SK-N-MC (cell line): Measurements from ENCODE around the gene POLD4.

Source experiments
- EZH2 ChIP-seq: fragments of 200-600 bp; sonication (generic); IDR thresholded peaks from one replicate; pipeline ENCODE4 v1.6.1; 2017; ENCODE audit warnings: antibody characterized with exemption
- FOXP2 ChIP-seq: optimal IDR thresholded peaks from 2 replicates; pipeline ENCODE3; 2011; ENCODE audit warnings: mild to moderate bottlenecking, moderate library complexity; ENCODE audit not compliant: insufficient read depth; ENCODE audit errors: extremely low read length, control extremely low read depth
- POLR2AphosphoS5 ChIP-seq: IDR thresholded peaks from 2 replicates; pipeline ENCODE4 v1.6.1; 2012; ENCODE audit warnings: mild to moderate bottlenecking, low read depth, low read length, borderline replicate concordance

DNA sequence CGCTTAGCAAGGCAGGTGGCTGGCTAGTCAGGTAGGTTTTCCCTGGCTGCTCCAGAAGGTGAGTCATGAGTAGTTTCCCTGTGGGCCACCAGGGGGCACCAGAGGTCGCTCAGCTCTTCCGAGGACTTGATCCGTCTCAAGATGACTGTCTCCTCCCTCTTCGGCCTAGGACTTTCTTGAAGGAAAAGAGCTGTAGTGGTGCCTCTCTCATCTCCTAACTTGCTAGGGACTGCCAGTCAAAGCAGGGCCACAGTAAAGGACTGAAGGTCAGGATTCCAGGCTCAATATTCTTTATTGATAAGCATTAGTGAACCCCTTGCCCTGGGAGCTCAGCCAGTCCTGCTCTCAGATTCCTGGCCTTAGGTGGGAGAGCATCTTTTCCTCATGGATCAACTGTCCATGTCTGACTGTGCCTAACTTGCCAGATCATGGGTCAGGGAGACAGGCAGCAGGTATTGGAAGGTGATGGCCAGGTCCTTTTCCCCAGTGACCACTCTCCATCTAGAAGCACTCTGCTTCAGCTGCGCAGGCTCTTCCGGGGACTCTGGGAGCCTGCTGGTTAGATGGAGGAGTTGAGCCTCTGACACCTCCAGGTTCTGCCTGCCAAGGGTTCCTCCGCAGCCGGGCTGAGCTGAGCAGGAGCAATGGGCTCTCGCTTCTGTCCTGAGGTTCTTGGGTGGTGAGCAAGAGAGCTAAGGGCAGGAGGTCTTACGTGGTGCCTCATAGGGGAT is 1.9 kb downstream of the POLD4 start:
- TF ChIP-seq EZH2: no peak
- TF ChIP-seq FOXP2: no peak
- no peak for TF ChIP-seq POLR2AphosphoS5
